Neural cell (in vitro differentiated cells): ENCODE data around the gene ZNF691. TPM values are rescaled to one million over a fixed set of nuclear protein-coding genes. Genes with fewer than 3 reads are reported as not detected.

ENCODE experiments used
- H2AFZ ChIP-seq: fragments of 200-600, 300-800 bp; sonication (generic), shearing (Covaris generic); 2 replicates; pipeline ENCODE4 v1.6.0; 2014; ENCODE audit warnings: low read depth, mild to moderate bottlenecking, antibody characterized with exemption, low read length, moderate library complexity
- H3F3A ChIP-seq: fragments of 200-600 bp; shearing (Covaris generic); 2 replicates; pipeline ENCODE4 v1.6.1; 2016; ENCODE audit warnings: mild to moderate bottlenecking, moderate library complexity, mixed read lengths, antibody characterized with exemption, low read length; ENCODE audit not compliant: insufficient read depth, poor library complexity, severe bottlenecking
- H3K27ac ChIP-seq: fragments of 200-600, 300-800 bp; sonication (generic), shearing (Covaris generic); 2 replicates; pipeline ENCODE4 v1.5.1; 2014; ENCODE audit warnings: mild to moderate bottlenecking, low read length, moderate library complexity
- H3K27me3 ChIP-seq: fragments of 300-800, 200-600 bp; sonication (generic), shearing (Covaris generic); 2 replicates; pipeline ENCODE4 v1.6.0; 2014; ENCODE audit warnings: mild to moderate bottlenecking, low read depth, low read length, moderate library complexity; ENCODE audit not compliant: insufficient read depth
- H3K36me3 ChIP-seq: fragments of 300-800, 200-600 bp; sonication (generic), shearing (Covaris generic); 2 replicates; pipeline ENCODE4 v1.5.1; 2014; ENCODE audit warnings: mild to moderate bottlenecking, antibody characterized with exemption, low read length, moderate library complexity; ENCODE audit not compliant: insufficient read depth
- H3K4me2 ChIP-seq: fragments of 300-800, 200-600 bp; sonication (generic), shearing (Covaris generic); 2 replicates; pipeline ENCODE4 v1.6.0; 2014; ENCODE audit warnings: mild to moderate bottlenecking, low read length
- H3K4me3 ChIP-seq: fragments of 300-800, 200-600 bp; sonication (generic), shearing (Covaris generic); 2 replicates; pipeline ENCODE4 v1.5.1; 2014; ENCODE audit warnings: mild to moderate bottlenecking, low read length, moderate library complexity
- H3K79me2 ChIP-seq: fragments of 200-600 bp; shearing (Covaris generic); replicated peaks from 2 replicates; pipeline ENCODE4 v1.6.0; 2014; ENCODE audit warnings: mild to moderate bottlenecking, low read length, moderate library complexity; ENCODE audit not compliant: insufficient read depth
- H3K9ac ChIP-seq: fragments of 300-800, 200-600 bp; sonication (generic), shearing (Covaris generic); 2 replicates; pipeline ENCODE4 v1.6.1; 2016; ENCODE audit warnings: mild to moderate bottlenecking, low read length, mixed read lengths
- H3K9me2 ChIP-seq: fragments of 200-600 bp; shearing (Covaris generic); 2 replicates; pipeline ENCODE4 v1.6.1; 2016; ENCODE audit warnings: mild to moderate bottlenecking, low read length, mixed read lengths; ENCODE audit not compliant: insufficient read depth
- H3K9me3 ChIP-seq: fragments of 200-600, 300-800 bp; sonication (generic), shearing (Covaris generic); 2 replicates; pipeline ENCODE4 v1.6.1; 2016; ENCODE audit warnings: mild to moderate bottlenecking, mixed run types, low read length, moderate library complexity, mixed read lengths
- H4K20me1 ChIP-seq: fragments of 200-600 bp; shearing (Covaris generic); 2 replicates; pipeline ENCODE4 v1.6.1; 2016; ENCODE audit warnings: mild to moderate bottlenecking, mixed run types; ENCODE audit not compliant: insufficient read depth
- CTCF ChIP-seq: fragments of 450-650 bp; IDR thresholded peaks from 2 replicates; pipeline ENCODE4 v1.5.1; 2014; ENCODE audit warnings: antibody characterized with exemption, mild to moderate bottlenecking, moderate library complexity; ENCODE audit not compliant: poor library complexity, severe bottlenecking
- EP300 ChIP-seq: fragments of 450-650 bp; conservative IDR thresholded peaks from 2 replicates; pipeline ENCODE4 v1.6.1; 2014; ENCODE audit warnings: antibody characterized with exemption, mild to moderate bottlenecking, moderate library complexity; ENCODE audit not compliant: poor library complexity, severe bottlenecking
- EZH2 ChIP-seq: fragments of 200-600, 300-800 bp; shearing (Covaris generic), sonication (generic); IDR thresholded peaks from 2 replicates; pipeline ENCODE4 v1.6.1; 2014; ENCODE audit warnings: antibody characterized with exemption, low read length, borderline replicate concordance, mild to moderate bottlenecking; ENCODE audit not compliant: insufficient read depth, poor library complexity, severe bottlenecking
- MXI1 ChIP-seq: fragments of 450-650 bp; conservative IDR thresholded peaks from 2 replicates; pipeline ENCODE4 v1.6.1; 2014; ENCODE audit warnings: antibody characterized with exemption, mild to moderate bottlenecking; ENCODE audit not compliant: poor library complexity, severe bottlenecking
- POLR2AphosphoS5 ChIP-seq: IDR thresholded peaks from 2 replicates; pipeline ENCODE4 v1.6.1; 2012
- RAD21 ChIP-seq: fragments of 450-650 bp; conservative IDR thresholded peaks from 2 replicates; pipeline ENCODE4 v1.6.1; 2014; ENCODE audit warnings: antibody characterized with exemption, mild to moderate bottlenecking, moderate library complexity
- REST ChIP-seq: IDR thresholded peaks from 2 replicates; pipeline ENCODE4 v1.6.1; 2012; ENCODE audit warnings: borderline replicate concordance
- SMC3 ChIP-seq: fragments of 450-650 bp; conservative IDR thresholded peaks from 2 replicates; pipeline ENCODE4 v1.6.1; 2014; ENCODE audit warnings: antibody characterized with exemption, mild to moderate bottlenecking, moderate library complexity; ENCODE audit not compliant: poor library complexity
- TAF1 ChIP-seq: IDR thresholded peaks from 2 replicates; pipeline ENCODE4 v1.6.1; 2012; ENCODE audit warnings: low read depth
- polyA plus RNA-seq: library from polyadenylated mRNA; depleted of rRNA; stranded (reverse); fragments of >200 nt; gene quantifications from 2 replicates; pipeline ENCODE4 v1.2.3, GENCODE V29; 2014

The ZNF691 gene
- polyA plus RNA-seq, 1 donor from 2014 or later = 14.9 TPM

DNA sequence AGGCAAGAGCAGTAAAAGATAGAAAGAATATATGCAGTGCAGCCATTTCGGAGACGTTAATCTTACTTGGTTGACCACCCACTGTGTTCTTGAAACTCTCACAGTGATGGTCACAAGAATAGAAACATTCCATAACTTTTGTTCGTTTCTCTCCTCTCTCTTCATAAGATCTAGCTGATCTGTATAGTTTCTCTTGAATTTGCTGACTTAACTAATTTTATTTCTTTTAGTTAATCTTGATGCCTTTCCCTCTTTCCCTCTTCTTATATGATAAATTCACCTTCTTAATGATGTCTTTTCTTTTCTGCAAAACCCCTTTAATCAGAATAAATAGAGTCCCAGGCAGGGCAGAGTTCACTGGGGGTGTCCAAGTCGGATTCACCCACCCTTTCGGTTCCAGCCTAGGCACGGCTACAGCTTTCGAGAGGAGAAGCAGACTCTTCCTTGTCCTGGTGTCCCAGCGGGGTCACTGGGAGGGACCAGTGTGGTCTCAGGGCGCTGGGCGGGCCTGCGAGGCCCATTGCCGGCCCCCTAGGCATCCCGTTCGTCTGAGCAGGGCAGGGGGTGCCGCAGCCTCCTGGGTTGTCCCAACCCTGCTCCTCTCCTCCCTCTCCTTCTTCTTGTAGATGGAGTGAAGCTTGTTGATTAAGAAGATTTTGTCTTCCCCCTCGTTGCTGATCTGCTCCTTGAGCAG, 39.8 kb downstream of the ZNF691 start:
- H3K36me3 ChIP-seq = no peaks in the 10 kb centered on the region

DNA sequence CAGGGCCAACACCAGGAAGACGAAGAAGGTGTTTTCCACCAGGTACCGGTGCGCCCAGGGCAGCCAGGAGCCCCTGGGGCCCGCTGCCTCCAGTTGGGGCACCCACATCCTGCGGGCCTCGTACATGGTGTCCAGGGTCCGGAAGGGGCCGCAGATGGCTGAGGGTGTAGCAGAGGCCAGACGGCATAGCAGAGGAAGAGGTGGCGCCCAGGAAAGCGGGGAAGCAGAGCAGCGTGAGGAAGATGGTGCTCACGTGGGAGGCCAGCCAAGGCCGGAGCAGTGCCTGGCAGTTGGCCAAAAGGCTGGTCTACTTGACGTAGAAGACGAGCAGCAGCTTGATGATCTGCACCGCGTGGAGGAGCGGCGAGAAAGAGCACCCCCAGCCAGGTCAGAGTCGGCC, 40.4 kb downstream of the ZNF691 start:
- no peak overlapping the region for H3K4me2 ChIP-seq
- H3K9me2 ChIP-seq = no peaks in the 10 kb centered on the region
- H3K79me2 ChIP-seq = no peaks in the 10 kb centered on the region
- H3K27me3 ChIP-seq = no peaks in the 10 kb centered on the region
- H2AFZ ChIP-seq = no peak overlapping the region
- H3K27ac ChIP-seq = no peak overlapping the region
- no peaks in the 10 kb centered on the region for H3K9me3 ChIP-seq
- H4K20me1 ChIP-seq = no peaks in the 10 kb centered on the region
- no peak overlapping the region for H3K9ac ChIP-seq
- H3F3A ChIP-seq = no peaks in the 10 kb centered on the region
- H3K36me3 ChIP-seq = no peaks in the 10 kb centered on the region
- H3K4me3 ChIP-seq = no peak overlapping the region
- TF ChIP-seq TAF1 (no peak), EZH2 (no peak), CTCF (no peak), REST (no peak), MXI1 (no peak)

More for the DNA sequence above, 39.8 kb downstream of the ZNF691 start:
- no peaks in the 10 kb centered on the region for H3K79me2 ChIP-seq
- no peak overlapping the region for H3K9ac ChIP-seq
- H3K27ac ChIP-seq = no peak overlapping the region
- H3K4me2 ChIP-seq = no peak overlapping the region
- H3K9me3 ChIP-seq = no peaks in the 10 kb centered on the region
- TF ChIP-seq EZH2 (no peak), SMC3 (no peak), POLR2AphosphoS5 (no peak), REST (no peak), TAF1 (no peak), MXI1 (no peak), EP300 (no peak), CTCF (no peak), RAD21 (no peak)
- no peak overlapping the region for H2AFZ ChIP-seq
- no peak overlapping the region for H3K4me3 ChIP-seq
- no peaks in the 10 kb centered on the region for H3K9me2 ChIP-seq
- H3F3A ChIP-seq = no peaks in the 10 kb centered on the region
- H3K27me3 ChIP-seq = no peaks in the 10 kb centered on the region
- no peaks in the 10 kb centered on the region for H4K20me1 ChIP-seq
